MM.1S (cell line): ENCODE results near the gene SH2D7.

Experiments used
- DNase-seq: peaks from one replicate; pipeline ENCODE4 v3.0.0-alpha.2; 2015
- H2AFZ ChIP-seq: fragments of 300-600 bp; sonication (generic); 2 replicates; pipeline ENCODE4 v1.6.0; 2016; ENCODE audit warnings: antibody characterized with exemption, low read length
- H3F3A ChIP-seq: fragments of 300-600 bp; sonication (generic); 2 replicates; pipeline ENCODE4 v1.6.1; 2016; ENCODE audit warnings: mild to moderate bottlenecking, antibody characterized with exemption, low read length, moderate library complexity, mixed read lengths; ENCODE audit not compliant: insufficient read depth
- H3K27ac ChIP-seq: fragments of 300-600 bp; sonication (generic); 2 replicates; pipeline ENCODE4 v1.5.1; 2016; ENCODE audit warnings: mild to moderate bottlenecking, low read length
- H3K27me3 ChIP-seq: fragments of 300-600 bp; sonication (generic); replicated peaks from 2 replicates; pipeline ENCODE4 v1.6.0; 2016; ENCODE audit warnings: low read length; ENCODE audit not compliant: insufficient read depth
- H3K36me3 ChIP-seq: fragments of 300-600 bp; sonication (generic); replicated peaks from 2 replicates; pipeline ENCODE4 v1.6.1; 2016; ENCODE audit warnings: mild to moderate bottlenecking, low read length, mixed read lengths; ENCODE audit not compliant: insufficient read depth
- H3K4me1 ChIP-seq: fragments of 300-600 bp; sonication (generic); 2 replicates; pipeline ENCODE4 v1.6.1; 2016; ENCODE audit warnings: low read length, mixed read lengths
- H3K4me2 ChIP-seq: fragments of 300-600 bp; sonication (generic); 2 replicates; pipeline ENCODE4 v1.6.0; 2016; ENCODE audit warnings: low read depth, low read length
- H3K4me3 ChIP-seq: fragments of 300-600 bp; sonication (generic); 2 replicates; pipeline ENCODE4 v1.5.1; 2016; ENCODE audit warnings: low read length, mixed read lengths
- H3K79me2 ChIP-seq: fragments of 300-600 bp; sonication (generic); 2 replicates; pipeline ENCODE4 v1.6.1; 2016; ENCODE audit warnings: mixed run types, low read length, mixed read lengths
- H3K9ac ChIP-seq: fragments of 300-600 bp; sonication (generic); 2 replicates; pipeline ENCODE4 v1.6.1; 2016; ENCODE audit warnings: low read length, mixed read lengths
- H3K9me2 ChIP-seq: fragments of 300-600 bp; sonication (generic); replicated peaks from 2 replicates; pipeline ENCODE4 v1.6.1; 2016; ENCODE audit warnings: mild to moderate bottlenecking, low read length, mixed read lengths; ENCODE audit not compliant: insufficient read depth
- H3K9me3 ChIP-seq: fragments of 300-600 bp; sonication (generic); replicated peaks from 2 replicates; pipeline ENCODE4 v1.6.1; 2016; ENCODE audit warnings: mild to moderate bottlenecking, low read length, mixed read lengths; ENCODE audit not compliant: insufficient read depth
- H4K20me1 ChIP-seq: fragments of 300-600 bp; sonication (generic); 2 replicates; pipeline ENCODE4 v1.6.1; 2016; ENCODE audit warnings: mild to moderate bottlenecking, low read length, moderate library complexity, mixed read lengths; ENCODE audit not compliant: insufficient read depth
- EZH2 ChIP-seq: fragments of 300-600 bp; sonication (generic); optimal IDR thresholded peaks from 2 replicates; pipeline ENCODE3; 2017; ENCODE audit warnings: low read depth, mild to moderate bottlenecking, antibody characterized with exemption, low read length, mixed read lengths
- EZH2phosphoT487 ChIP-seq: fragments of 300-600 bp; sonication (generic); IDR thresholded peaks from 2 replicates; pipeline ENCODE4 v1.6.1; 2018; ENCODE audit warnings: antibody characterized with exemption, low read length
- TF ChIP-seq, protein P1 (sequence below): fragments of 300-600 bp; sonication (generic); IDR thresholded peaks from 2 replicates; pipeline ENCODE4 v1.5.1; 2016; ENCODE audit warnings: antibody characterized with exemption, low read length, mixed read lengths

SH2D7 gene

DNA sequence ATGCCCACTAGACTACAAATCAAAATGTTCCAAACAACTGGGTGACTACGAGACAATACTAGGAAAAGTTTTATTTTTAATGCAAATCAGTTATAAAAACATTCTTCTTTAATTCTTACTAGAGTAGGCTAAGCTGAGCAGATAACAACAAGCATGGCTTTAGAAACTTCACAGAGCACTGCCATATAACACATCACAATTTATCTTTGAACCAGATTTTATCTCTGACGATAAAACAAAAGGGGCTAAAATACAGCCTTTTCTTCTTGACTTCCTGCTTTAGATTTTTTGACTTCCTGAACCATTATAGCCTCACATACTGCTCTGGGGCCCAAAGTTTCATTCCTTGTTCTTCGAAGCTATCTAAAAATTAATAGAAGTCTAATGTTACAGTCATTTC lies 40.8 kb upstream of the SH2D7 start:
- Histone ChIP-seq H3K79me2 (peaks cover 39% of the 10 kb centered on the region), H3K4me2 (peak overlapping the region; percentile 15; the same call in 1 of the 2 replicates), H3K36me3 (0 out of 2 replicates have a peak, but pooled peaks cover 3% of the 10 kb centered on the region), H4K20me1 (no peaks in the 10 kb centered on the region), H3F3A (0 out of 2 replicates have a peak, but pooled peaks cover 9% of the 10 kb centered on the region), H3K9me3 (no peaks in the 10 kb centered on the region), H3K9me2 (no peaks in the 10 kb centered on the region), H3K4me1 (peaks cover 47% of the 10 kb centered on the region), H2AFZ (no peak overlapping the region), H3K27me3 (no peaks in the 10 kb centered on the region), H3K4me3 (no peak overlapping the region), H3K27ac (peak overlapping the region; percentile 36; the same call in 1 of the 2 replicates), H3K9ac (no peak overlapping the region)
- TF ChIP-seq EZH2 = no peak
- TF ChIP-seq, protein P1, sequence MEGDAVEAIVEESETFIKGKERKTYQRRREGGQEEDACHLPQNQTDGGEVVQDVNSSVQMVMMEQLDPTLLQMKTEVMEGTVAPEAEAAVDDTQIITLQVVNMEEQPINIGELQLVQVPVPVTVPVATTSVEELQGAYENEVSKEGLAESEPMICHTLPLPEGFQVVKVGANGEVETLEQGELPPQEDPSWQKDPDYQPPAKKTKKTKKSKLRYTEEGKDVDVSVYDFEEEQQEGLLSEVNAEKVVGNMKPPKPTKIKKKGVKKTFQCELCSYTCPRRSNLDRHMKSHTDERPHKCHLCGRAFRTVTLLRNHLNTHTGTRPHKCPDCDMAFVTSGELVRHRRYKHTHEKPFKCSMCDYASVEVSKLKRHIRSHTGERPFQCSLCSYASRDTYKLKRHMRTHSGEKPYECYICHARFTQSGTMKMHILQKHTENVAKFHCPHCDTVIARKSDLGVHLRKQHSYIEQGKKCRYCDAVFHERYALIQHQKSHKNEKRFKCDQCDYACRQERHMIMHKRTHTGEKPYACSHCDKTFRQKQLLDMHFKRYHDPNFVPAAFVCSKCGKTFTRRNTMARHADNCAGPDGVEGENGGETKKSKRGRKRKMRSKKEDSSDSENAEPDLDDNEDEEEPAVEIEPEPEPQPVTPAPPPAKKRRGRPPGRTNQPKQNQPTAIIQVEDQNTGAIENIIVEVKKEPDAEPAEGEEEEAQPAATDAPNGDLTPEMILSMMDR = no peak
- TF ChIP-seq EZH2phosphoT487 = no peak
- no peak for DNase-seq

DNA sequence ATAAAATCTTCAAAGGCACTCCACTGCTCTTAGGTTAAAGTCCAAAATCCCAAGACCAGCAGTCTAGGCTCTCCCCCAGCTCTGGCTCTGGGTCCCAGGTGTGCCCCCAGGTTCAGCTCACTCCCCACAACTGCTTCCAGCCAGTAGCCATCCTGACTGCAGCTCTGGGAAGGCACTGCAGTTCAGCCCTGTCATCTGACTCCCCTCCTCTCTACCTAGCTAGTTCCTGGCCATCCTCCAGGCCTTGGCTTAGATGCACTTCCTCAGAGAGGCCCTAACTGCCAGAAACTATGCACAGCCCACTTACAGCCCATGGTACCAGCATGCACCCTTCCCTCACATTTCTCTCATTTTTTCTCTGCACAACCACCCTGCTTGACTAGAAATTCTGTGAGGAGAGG lies 40.4 kb upstream of the SH2D7 start:
- H3K4me2 ChIP-seq = peak overlapping the region; percentile 15; the same call in 1 of the 2 replicates
- no peaks in the 10 kb centered on the region for H3K9me3 ChIP-seq
- peaks cover 13% of the 10 kb centered on the region for H3F3A ChIP-seq
- no peak overlapping the region for H3K9ac ChIP-seq
- peaks cover 40% of the 10 kb centered on the region for H3K79me2 ChIP-seq
- no peaks in the 10 kb centered on the region for H3K27me3 ChIP-seq
- no peaks in the 10 kb centered on the region for H4K20me1 ChIP-seq
- H3K36me3 ChIP-seq = 0 out of 2 replicates have a peak, but pooled peaks cover 3% of the 10 kb centered on the region
- no peak for DNase-seq
- peak overlapping the region; percentile 36; the same call in 1 of the 2 replicates for H3K27ac ChIP-seq
- no peak overlapping the region for H2AFZ ChIP-seq
- TF ChIP-seq EZH2 = no peak
- no peak for TF ChIP-seq EZH2phosphoT487
- TF ChIP-seq, protein P1 = no peak
- no peaks in the 10 kb centered on the region for H3K9me2 ChIP-seq
- peaks cover 51% of the 10 kb centered on the region for H3K4me1 ChIP-seq
- no peak overlapping the region for H3K4me3 ChIP-seq

DNA sequence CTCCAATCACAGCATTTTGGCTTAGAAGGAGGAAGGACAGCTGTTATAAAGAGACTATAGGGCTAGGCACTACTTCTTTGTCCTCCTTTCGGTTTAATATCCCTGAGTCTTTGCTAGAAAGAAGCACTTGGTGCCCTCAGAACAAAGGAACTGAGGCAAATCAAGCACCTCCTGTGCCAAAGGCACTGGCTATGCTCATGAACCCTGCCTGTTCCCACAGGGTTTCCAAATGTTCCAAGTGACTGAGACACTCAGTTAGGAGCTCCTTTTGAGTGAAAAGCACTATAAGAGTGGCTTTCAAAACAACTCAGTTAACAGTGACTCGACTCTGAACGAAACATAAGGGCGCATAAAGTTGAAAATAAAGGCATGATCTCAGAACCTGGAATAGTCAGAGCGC lies 39.8 kb upstream of the SH2D7 start:
- H2AFZ ChIP-seq = no peak overlapping the region
- peaks cover 57% of the 10 kb centered on the region for H3K4me1 ChIP-seq
- H3K36me3 ChIP-seq = 0 out of 2 replicates have a peak, but pooled peaks cover 3% of the 10 kb centered on the region
- no peak overlapping the region for H3K4me3 ChIP-seq
- H3K9me3 ChIP-seq = no peaks in the 10 kb centered on the region
- TF ChIP-seq EZH2phosphoT487 (no peak), EZH2 (no peak)
- TF ChIP-seq, protein P1 = no peak
- DNase-seq = no peak
- no peaks in the 10 kb centered on the region for H3K27me3 ChIP-seq
- H3K9me2 ChIP-seq = no peaks in the 10 kb centered on the region
- H3F3A ChIP-seq = peaks cover 18% of the 10 kb centered on the region
- H4K20me1 ChIP-seq = no peaks in the 10 kb centered on the region
- H3K79me2 ChIP-seq = peaks cover 39% of the 10 kb centered on the region
- H3K4me2 ChIP-seq = no peak overlapping the region
- H3K9ac ChIP-seq = no peak overlapping the region
- H3K27ac ChIP-seq = no peak overlapping the region
